ENCODE data around the gene ARRDC2.
"Not testable (repeated sequence)": the region's sequence is repeated elsewhere in the genome, so short reads cannot be mapped to it uniquely, and the experiment has no call there.

The ARRDC2 gene

GRCh38 chr19:18016209-18016910 lies 8.4 kb downstream of the ARRDC2 start:
- DNase-seq (ENCODE audit: low read depth in 2 of 2) = no peak

DNA sequence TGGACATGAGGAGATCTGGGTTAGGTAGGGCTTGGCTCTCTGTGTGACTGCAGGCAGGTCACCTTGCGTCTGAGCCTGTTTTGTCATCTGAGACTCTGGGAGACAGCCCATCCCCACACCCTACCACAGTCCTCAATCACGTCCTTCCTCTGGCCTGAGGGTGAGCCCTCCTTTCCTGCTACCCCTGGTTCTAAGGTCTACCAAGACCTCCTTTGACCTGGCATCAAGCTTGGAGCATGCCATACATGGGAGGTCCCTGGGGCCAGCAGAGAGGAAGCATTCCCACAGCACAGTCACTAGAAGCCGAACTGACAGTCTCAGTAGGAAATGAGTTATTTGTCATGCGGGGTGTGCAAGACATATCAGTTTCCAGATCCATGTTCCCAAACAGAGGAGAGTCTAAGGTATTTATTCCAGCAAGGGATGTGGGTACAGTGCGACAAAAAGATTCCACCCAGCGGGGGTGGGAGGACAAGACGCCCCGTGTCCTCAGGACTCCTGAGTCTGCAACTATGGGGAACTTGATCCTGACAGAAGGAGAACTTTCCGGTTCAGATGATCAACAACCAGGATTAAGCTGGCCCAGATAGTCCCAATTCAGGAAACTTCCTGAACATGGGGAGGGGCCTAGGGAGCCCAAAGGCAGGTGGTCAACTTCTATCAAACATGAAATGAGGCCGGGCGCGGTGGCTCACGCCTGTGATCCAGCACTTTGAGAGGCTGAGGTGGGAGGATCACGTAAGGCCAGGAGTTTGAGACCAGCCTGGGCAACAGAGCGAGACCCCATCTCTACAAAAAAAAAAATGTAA lies 9.5 kb downstream of the ARRDC2 start:
- no peak for DNase-seq (ENCODE audit: low read depth in 2 of 2)

- no peak for DNase-seq (ENCODE audit: low read depth in 2 of 2)
Measured at GRCh38 chr19:18020212-18021085, 12.5 kb downstream of the ARRDC2 start.

DNA sequence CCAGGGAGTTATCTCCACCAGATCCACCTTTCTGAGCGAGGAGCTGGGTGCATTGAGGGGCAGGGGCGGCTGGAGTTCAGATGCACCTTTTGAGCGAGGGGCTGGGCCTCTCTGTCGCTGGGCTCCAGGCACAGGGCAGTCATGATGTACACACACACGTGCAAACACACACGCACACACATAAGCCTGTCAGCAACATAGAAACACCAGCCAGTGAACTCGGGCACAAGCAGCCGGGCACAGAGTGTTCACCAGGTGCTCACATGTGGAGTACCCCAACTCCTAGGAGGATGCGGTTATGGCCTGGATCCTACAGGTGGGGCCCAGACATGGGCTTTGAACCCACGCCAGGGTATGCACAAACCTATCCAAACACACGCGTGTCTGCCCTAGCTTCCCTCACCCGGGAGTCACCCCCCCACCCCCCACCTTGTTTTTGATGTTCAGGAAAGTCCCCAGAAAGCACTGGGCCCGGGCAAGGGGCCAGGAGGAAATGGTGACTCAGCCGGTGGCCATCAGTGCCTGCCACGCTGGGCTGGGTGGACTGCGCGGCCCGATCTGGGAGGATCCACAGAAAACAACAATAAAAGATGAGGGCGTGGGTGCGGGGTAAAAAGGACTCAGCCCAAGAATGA lies 13.3 kb downstream of the ARRDC2 start:
- DNase-seq (ENCODE audit: low read depth in 2 of 2) = peak in 1 of 2 experiments; percentile 53

DNA sequence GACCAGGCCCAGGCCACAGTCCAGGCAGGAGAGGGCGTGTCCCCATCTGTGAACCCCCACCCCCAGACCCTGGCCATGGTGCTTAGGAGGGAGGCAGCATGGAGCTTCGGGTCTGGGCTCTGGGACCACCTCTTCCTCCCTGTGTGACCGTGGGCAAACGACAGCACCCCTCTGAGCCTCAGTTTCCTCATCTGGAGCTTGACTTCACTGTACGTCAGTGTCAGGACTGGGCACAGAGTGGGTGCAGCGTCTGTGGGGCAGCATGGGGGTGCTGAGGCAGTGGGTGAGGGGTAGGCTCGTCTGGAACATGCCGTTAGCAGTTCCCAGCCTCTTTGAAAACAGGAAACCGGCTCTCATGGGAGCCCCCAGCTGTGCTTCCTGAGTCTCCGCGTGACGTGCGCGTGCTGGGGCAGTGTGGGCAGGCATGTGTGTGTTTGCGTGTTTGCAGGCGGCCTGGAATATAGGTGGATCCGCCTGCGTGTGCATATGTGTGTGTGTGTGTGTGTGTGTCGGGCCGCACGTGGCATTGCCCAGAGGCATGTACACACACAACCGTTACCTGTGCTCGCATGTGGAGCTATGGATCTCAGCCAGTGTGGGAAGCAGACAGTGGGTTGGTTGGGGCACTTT lies 15.8 kb downstream of the ARRDC2 start:
- DNase-seq (ENCODE audit: low read depth in 2 of 2) = peak in 1 of 2 experiments; percentile 41

DNA sequence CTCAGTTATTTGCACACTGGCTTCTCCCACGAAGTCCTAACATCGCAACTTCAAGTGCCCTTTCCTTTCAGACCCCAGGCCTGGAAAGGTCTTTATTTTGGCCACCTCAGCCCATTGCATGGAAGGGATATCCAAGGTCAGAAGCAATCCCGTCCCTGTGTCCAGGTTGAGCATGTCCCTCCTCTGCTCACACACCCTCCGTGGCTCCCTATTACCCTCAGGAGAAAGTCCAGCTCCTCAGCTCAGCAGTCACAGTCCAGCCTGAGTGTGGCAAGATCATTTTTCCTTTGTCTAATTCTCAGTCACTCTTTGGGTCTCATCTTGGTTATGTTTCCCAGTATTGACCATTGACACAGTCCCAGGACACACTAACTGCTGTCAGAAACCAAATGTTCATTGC lies 19.2 kb downstream of the ARRDC2 start:
- no peak for DNase-seq (ENCODE audit: low read depth in 2 of 2)

DNA sequence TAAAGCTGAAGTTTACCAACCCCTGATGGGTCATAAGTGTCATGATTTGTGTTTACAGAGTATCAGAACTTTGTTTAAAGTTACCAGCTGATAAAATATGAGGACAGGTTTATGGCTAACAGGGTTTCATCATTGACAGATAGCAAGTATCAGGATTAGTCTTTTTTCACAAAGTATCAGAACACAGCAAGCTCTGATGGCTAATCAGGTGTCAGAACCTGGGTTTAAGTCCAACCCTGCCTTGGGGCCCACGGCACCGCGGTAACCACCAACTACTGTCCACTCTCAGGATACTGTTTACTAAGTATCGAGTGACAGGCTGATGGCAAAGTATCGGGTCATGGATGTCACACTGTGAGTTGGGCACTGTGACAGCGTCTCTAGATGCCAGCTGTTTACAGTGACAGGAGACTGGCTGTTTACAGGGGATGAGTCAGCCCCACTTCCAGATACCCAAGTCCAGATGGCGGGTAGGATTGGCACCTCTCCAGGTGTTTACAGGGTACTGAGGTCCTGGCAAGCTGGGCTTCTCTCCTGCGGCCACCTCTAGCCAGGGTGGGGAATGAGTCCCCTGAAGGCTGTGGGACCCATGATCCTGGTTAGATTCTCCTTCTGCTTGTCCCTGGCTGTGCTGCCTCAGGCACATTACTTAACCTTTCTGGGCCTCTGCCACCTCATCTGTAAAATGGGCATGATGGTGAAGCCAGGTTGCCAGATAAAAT lies 21.8 kb downstream of the ARRDC2 start:
- DNase-seq (ENCODE audit: low read depth in 2 of 2) = no peak

GRCh38 chr19:18031401-18031800 lies 23.4 kb downstream of the ARRDC2 start:
- not testable (repeated sequence) for DNase-seq (ENCODE audit: low read depth in 2 of 2)

GRCh38 chr19:18032102-18032501 lies 24.1 kb downstream of the ARRDC2 start:
- DNase-seq (ENCODE audit: low read depth in 2 of 2) = not testable (repeated sequence)

GRCh38 chr19:18041054-18041453 lies 33.1 kb downstream of the ARRDC2 start:
- DNase-seq (ENCODE audit: low read depth in 2 of 2) = no peak

GRCh38 chr19:18043676-18044075 lies 35.7 kb downstream of the ARRDC2 start:
- DNase-seq (ENCODE audit: low read depth in 2 of 2) = no peak

- DNase-seq (ENCODE audit: low read depth in 2 of 2) = no peak
Measured at GRCh38 chr19:18044825-18045304, 36.9 kb downstream of the ARRDC2 start.

- no peak for DNase-seq (ENCODE audit: low read depth in 2 of 2)
Measured at GRCh38 chr19:18045307-18046050, 37.5 kb downstream of the ARRDC2 start.

- peak; percentile 48 to 51 for DNase-seq (ENCODE audit: low read depth in 2 of 2)
Measured at GRCh38 chr19:18046059-18046718, 38.2 kb downstream of the ARRDC2 start.

DNA sequence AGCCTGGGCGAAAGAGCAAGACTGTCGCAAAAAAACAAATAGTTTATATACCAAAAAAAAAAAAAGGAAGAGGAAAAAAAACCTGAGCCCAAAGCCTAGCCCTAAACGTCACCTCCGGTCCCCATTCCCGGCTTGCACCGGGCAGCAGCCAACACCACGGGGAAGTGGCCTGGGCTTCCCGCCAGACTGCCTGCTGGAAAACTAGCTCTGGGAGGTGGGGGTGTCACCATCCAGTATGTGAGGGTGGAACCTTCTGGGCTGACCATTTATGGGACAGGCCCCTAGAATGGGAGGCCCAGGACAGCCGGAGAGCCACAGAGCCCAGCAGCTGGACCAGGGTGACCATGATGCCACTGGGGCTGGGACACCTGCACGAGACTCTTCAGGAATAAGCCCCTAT lies 41.4 kb downstream of the ARRDC2 start:
- no peak for DNase-seq (ENCODE audit: low read depth in 2 of 2)

DNA sequence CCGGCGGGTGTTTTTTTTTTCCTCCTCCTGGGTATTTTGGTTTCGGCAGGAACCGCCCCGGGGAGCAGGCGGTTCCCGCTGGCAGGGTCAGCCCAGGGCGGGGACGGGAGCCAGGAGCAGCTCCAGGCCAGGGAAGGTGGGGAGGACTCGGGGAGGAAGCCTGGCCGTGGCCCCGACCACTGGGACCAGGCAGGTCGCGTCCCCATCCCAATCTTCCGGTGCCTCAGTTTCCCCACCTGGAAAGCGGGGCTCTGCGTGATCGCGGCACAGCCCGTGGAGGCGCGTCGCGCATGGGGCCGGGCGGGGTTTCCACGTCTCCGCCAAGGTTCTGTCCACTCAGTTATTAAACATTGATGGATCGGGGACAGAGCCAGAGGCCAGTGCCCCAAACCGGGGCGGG lies 43.9 kb downstream of the ARRDC2 start:
- no peak for DNase-seq (ENCODE audit: low read depth in 2 of 2)

- DNase-seq (ENCODE audit: low read depth in 2 of 2) = peak; percentile 22 to 27
Measured at GRCh38 chr19:18053576-18054219, 45.7 kb downstream of the ARRDC2 start.

GRCh38 chr19:18055967-18056366 lies 48.0 kb downstream of the ARRDC2 start:
- DNase-seq (ENCODE audit: low read depth in 2 of 2) = no peak

GRCh38 chr19:18057557-18057956 lies 49.6 kb downstream of the ARRDC2 start:
- DNase-seq (ENCODE audit: low read depth in 2 of 2) = no peak

Measured in fibroblast of skin of left biceps (primary cell).